ENCODE data around the gene CCDC88C. TPM values are rescaled to one million over a fixed set of nuclear protein-coding genes. Genes with fewer than 3 reads are reported as not detected.

Gene CCDC88C
- total RNA-seq, 1 experiment from 2014 or later, result 21.3 TPM

DNA sequence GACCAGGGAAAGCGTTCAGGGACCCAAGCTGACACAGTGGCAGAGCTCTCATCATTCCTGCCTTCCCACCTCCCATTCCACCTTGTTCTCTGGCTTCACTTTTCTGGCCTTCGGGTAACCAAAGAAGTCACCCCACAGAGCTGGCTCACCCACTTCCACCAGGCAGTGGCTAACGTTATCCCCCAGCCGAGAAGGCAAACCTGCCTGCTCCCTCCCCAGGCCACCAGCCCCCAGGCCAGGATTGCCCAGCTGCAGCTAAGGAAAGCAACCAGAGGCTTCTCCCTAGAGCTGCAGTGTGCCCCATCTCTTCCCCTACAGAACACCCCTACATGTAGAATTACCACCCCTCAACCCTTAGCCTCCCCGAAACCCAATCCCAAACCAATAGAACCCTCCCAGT, 22.2 kb downstream of the CCDC88C start:
- Histone ChIP-seq H3K4me3 (ENCODE audit: low read depth in 2 of 2, low read length in 2 of 2) (no peak overlapping the region), H3K27ac (ENCODE audit: low read length) (no peak overlapping the region), H3K4me1 (ENCODE audit: control insufficient read depth, insufficient read depth, low read length) (peaks cover 13% of the 10 kb centered on the region; the same call in 1 of the 2 replicates), H3K9me3 (ENCODE audit: control insufficient read depth, insufficient read depth, low read depth, low read length) (no peaks in the 10 kb centered on the region), H3K27me3 (ENCODE audit: control insufficient read depth, insufficient read depth, low read length) (no peaks in the 10 kb centered on the region), H3K36me3 (ENCODE audit: control insufficient read depth, insufficient read depth, low read length) (no peaks in the 10 kb centered on the region)
- no peak for DNase-seq (ENCODE audit: low read depth, low spot score)
- intact Hi-C loops (cut with micrococcal nuclease; ENCODE audit: unreplicated experiment), result no loop called here
- BruUV-seq (replicated peaks), result no TSS peak
- in situ Hi-C loops (cut with HindIII; ENCODE audit: low pct_unique_long_range_greater_than_20kb, low sequenced_read_pairs), result no loop called here
- CTCF ChIA-PET, result no interaction called here
- POLR2A ChIA-PET, result no interaction called here
- ATAC-seq, result no peak
- no peak for TF ChIP-seq POLR2AphosphoS5 (IDR thresholded peaks at IDR 0.05; ENCODE audit: low read depth, low read length)
- no peak for TF ChIP-seq SIN3A (IDR thresholded peaks at IDR 0.05; ENCODE audit: borderline replicate concordance, insufficient read depth, low read depth, low read length)
- no peak for TF ChIP-seq TCF7L2 (IDR thresholded peaks at IDR 0.05; ENCODE audit: low read depth, low read length)
- TF ChIP-seq, protein P1, sequence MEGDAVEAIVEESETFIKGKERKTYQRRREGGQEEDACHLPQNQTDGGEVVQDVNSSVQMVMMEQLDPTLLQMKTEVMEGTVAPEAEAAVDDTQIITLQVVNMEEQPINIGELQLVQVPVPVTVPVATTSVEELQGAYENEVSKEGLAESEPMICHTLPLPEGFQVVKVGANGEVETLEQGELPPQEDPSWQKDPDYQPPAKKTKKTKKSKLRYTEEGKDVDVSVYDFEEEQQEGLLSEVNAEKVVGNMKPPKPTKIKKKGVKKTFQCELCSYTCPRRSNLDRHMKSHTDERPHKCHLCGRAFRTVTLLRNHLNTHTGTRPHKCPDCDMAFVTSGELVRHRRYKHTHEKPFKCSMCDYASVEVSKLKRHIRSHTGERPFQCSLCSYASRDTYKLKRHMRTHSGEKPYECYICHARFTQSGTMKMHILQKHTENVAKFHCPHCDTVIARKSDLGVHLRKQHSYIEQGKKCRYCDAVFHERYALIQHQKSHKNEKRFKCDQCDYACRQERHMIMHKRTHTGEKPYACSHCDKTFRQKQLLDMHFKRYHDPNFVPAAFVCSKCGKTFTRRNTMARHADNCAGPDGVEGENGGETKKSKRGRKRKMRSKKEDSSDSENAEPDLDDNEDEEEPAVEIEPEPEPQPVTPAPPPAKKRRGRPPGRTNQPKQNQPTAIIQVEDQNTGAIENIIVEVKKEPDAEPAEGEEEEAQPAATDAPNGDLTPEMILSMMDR (IDR thresholded peaks at IDR 0.05), result no peak
- TF ChIP-seq, protein P2, sequence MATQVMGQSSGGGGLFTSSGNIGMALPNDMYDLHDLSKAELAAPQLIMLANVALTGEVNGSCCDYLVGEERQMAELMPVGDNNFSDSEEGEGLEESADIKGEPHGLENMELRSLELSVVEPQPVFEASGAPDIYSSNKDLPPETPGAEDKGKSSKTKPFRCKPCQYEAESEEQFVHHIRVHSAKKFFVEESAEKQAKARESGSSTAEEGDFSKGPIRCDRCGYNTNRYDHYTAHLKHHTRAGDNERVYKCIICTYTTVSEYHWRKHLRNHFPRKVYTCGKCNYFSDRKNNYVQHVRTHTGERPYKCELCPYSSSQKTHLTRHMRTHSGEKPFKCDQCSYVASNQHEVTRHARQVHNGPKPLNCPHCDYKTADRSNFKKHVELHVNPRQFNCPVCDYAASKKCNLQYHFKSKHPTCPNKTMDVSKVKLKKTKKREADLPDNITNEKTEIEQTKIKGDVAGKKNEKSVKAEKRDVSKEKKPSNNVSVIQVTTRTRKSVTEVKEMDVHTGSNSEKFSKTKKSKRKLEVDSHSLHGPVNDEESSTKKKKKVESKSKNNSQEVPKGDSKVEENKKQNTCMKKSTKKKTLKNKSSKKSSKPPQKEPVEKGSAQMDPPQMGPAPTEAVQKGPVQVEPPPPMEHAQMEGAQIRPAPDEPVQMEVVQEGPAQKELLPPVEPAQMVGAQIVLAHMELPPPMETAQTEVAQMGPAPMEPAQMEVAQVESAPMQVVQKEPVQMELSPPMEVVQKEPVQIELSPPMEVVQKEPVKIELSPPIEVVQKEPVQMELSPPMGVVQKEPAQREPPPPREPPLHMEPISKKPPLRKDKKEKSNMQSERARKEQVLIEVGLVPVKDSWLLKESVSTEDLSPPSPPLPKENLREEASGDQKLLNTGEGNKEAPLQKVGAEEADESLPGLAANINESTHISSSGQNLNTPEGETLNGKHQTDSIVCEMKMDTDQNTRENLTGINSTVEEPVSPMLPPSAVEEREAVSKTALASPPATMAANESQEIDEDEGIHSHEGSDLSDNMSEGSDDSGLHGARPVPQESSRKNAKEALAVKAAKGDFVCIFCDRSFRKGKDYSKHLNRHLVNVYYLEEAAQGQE (IDR thresholded peaks at IDR 0.05; ENCODE audit: insufficient read depth in 1 of 2, low read depth in 2 of 2, low read length in 1 of 2), result no peak

DNA sequence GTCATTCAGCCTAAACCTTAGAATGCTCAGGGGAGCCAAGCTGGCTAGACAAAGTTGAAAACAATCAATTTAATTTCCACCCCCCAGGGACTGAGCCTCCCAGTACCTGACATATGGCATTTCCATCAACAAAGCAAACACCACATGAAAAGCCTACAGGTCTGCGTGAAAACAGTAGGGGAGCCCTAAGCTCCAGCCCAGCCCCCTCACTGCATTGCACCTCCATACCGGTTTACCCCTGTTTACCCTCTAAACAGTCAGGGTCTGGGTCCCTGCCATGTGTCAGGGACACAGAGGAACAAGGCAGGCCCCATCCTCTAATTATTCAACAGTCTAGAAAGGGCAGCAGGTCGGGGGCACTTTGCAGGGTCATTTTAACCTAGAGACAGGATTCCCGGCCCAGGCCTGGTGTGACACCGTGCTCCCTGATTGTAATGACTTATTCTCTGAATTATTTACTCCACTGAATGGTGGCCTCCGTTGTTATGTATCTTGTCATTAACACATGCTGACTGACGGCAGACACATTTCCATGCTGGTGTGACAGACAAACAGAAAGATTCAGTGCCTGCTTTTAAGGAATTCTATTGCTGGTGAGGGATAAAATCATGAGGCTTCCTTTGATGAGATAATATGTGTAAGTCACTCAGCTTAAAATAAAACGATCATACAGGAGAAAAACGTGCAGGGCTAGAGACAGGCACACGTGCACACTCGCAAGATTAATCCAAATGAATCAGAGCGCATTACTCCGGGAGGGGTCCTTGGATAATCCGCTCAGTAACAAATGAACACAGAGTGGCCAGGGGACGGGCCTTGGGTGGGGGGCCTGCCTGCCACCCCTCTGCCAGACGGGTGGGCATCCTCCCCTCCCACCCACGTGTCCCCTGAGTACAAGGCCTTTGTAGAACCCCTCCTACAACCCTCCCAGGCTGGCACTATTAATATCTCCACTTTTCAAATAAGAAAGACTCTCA, 23.2 kb downstream of the CCDC88C start:
- intact Hi-C loops (cut with micrococcal nuclease; ENCODE audit: unreplicated experiment) (no loop called here), in situ Hi-C loops (cut with HindIII; ENCODE audit: low pct_unique_long_range_greater_than_20kb, low sequenced_read_pairs) (no loop called here)
- H3K27me3 ChIP-seq (ENCODE audit: control insufficient read depth, insufficient read depth, low read length), result no peaks in the 10 kb centered on the region
- no TSS peak for BruUV-seq (replicated peaks)
- H3K27ac ChIP-seq (ENCODE audit: low read length), result no peak overlapping the region
- no peak for ATAC-seq
- peaks cover 12% of the 10 kb centered on the region; the same call in 1 of the 2 replicates for H3K4me1 ChIP-seq (ENCODE audit: control insufficient read depth, insufficient read depth, low read length)
- CTCF ChIA-PET, result no interaction called here
- DNase-seq (ENCODE audit: low read depth, low spot score), result no peak
- POLR2A ChIA-PET, result no interaction called here
- no peaks in the 10 kb centered on the region for H3K9me3 ChIP-seq (ENCODE audit: control insufficient read depth, insufficient read depth, low read depth, low read length)
- no peak overlapping the region for H3K4me3 ChIP-seq (ENCODE audit: low read depth in 2 of 2, low read length in 2 of 2)
- TF ChIP-seq, protein P1 (IDR thresholded peaks at IDR 0.05), result no peak
- H3K36me3 ChIP-seq (ENCODE audit: control insufficient read depth, insufficient read depth, low read length), result no peaks in the 10 kb centered on the region
